Stimulated activated naive CD4-positive, alpha-beta T cell (primary cell): ENCODE measurements around the gene HK1.
"Not testable (repeated sequence)": the region's sequence is repeated elsewhere in the genome, so short reads cannot be mapped to it uniquely, and the experiment has no call there.

Source experiments
- DNase-seq, 6 experiments: peaks; one replicate each; lab custom pipeline; 2025; lab: John Stamatoyannopoulos, UW

HK1 gene

GRCh38 chr10:69450395-69450794 is 172.1 kb downstream of the HK1 start:
- not testable (repeated sequence) for DNase-seq

- peak; percentile 64 to 78 (median 76) for DNase-seq
These were observed 173.0 kb downstream of the HK1 start, which contains the start of gene TSPAN15 for GRCh38 chr10:69451209-69451783. Gene TSPAN15, plus strand, starts transcription at chr10:69451465. Its CDS starts 130 bp downstream, at chr10:69451595.
